IMR-90 (cell line): Measurements from ENCODE around the gene LMX1A. TPM values are rescaled to one million over a fixed set of nuclear protein-coding genes. Genes with fewer than 3 reads are reported as not detected.

Experiments
- ATAC-seq: fragments of 200-7000 bp; cut with Tn5 transposase; 2 replicates; pipeline ENCODE4 v1.9.1; 2020; ENCODE audit warnings: low read depth, mild to moderate bottlenecking, moderate library complexity
- BruUV-seq: library from RNA; stranded (reverse); fragments of 400-500 nt; replicated peaks from 2 replicates; lab custom pipeline; 2021; lab: Mats Ljungman, UMichigan
- CTCF ChIA-PET: fragments of 300-600 bp; formaldehyde crosslinking; extraction: SDS; loops from one replicate; lab custom pipeline; 2021; ENCODE audit warnings: antibody characterized with exemption; lab: Yijun Ruan, JAX
- POLR2A ChIA-PET: fragments of 300-600 bp; sonication (Branson Sonifier 250); formaldehyde crosslinking; loops from one replicate; lab custom pipeline; 2022; ENCODE audit warnings: antibody characterized with exemption; ENCODE audit not compliant: unreplicated experiment; lab: Charles Lee
- DNase-seq: peaks from one replicate; pipeline ENCODE4 v3.0.0; 2013
- H2AFZ ChIP-seq: replicated peaks from 2 replicates; pipeline ENCODE3; 2013; ENCODE audit warnings: low read length, mild to moderate bottlenecking; ENCODE audit not compliant: poor library complexity
- H2AK5ac ChIP-seq: 2 replicates; pipeline ENCODE4 v1.6.1; 2013; ENCODE audit warnings: low read depth, low read length, inconsistent platforms
- H2AK9ac ChIP-seq: replicated peaks from 2 replicates; pipeline ENCODE3; 2013; ENCODE audit warnings: mild to moderate bottlenecking, low read depth, low read length, moderate library complexity; ENCODE audit not compliant: poor library complexity
- H2BK120ac ChIP-seq: 2 replicates; pipeline ENCODE4 v1.6.1; 2013; ENCODE audit warnings: low read depth, low read length, inconsistent platforms
- H2BK15ac ChIP-seq: 3 replicates; pipeline ENCODE4 v1.6.1; 2013; ENCODE audit warnings: low read depth, low read length, inconsistent platforms
- H2BK20ac ChIP-seq: 2 replicates; pipeline ENCODE4 v1.6.1; 2013; ENCODE audit warnings: low read depth, mild to moderate bottlenecking, inconsistent platforms, low read length, moderate library complexity
- H2BK5ac ChIP-seq: 2 replicates; pipeline ENCODE4 v1.6.1; 2013; ENCODE audit warnings: mild to moderate bottlenecking, low read depth, low read length, inconsistent platforms; ENCODE audit not compliant: poor library complexity, severe bottlenecking
- H3K14ac ChIP-seq: replicated peaks from 2 replicates; pipeline ENCODE4 v1.6.1; 2013; ENCODE audit warnings: low read depth, low read length, inconsistent platforms
- H3K18ac ChIP-seq: 2 replicates; pipeline ENCODE4 v1.6.1; 2013; ENCODE audit warnings: low read depth, low read length, control low read depth
- H3K23ac ChIP-seq: 2 replicates; pipeline ENCODE4 v1.6.1; 2013; ENCODE audit warnings: low read depth, low read length, inconsistent platforms
- H3K27ac ChIP-seq: 2 replicates; pipeline ENCODE4 v1.5.1; 2013; ENCODE audit warnings: mild to moderate bottlenecking, control low read depth, low read length; ENCODE audit not compliant: insufficient read depth
- H3K27me3 ChIP-seq: 2 replicates; pipeline ENCODE4 v1.6.1; 2013; ENCODE audit warnings: low read length; ENCODE audit not compliant: control insufficient read depth, insufficient read depth
- H3K36me3 ChIP-seq: 2 replicates; pipeline ENCODE4 v1.6.1; 2013; ENCODE audit warnings: low read length, mixed read lengths; ENCODE audit not compliant: control insufficient read depth, insufficient read depth
- H3K4ac ChIP-seq: 2 replicates; pipeline ENCODE4 v1.6.1; 2013; ENCODE audit warnings: low read depth, low read length, inconsistent platforms
- H3K4me1 ChIP-seq: 2 replicates; pipeline ENCODE4 v1.6.1; 2013; ENCODE audit warnings: low read length, mixed read lengths; ENCODE audit not compliant: control insufficient read depth, insufficient read depth
- H3K4me2 ChIP-seq: 2 replicates; pipeline ENCODE4 v1.6.1; 2013; ENCODE audit warnings: low read depth, mild to moderate bottlenecking, control low read depth, low read length, moderate library complexity
- H3K4me3 ChIP-seq: 2 replicates; pipeline ENCODE4 v1.5.1; 2013; ENCODE audit warnings: low read depth, mild to moderate bottlenecking, control low read depth, low read length, moderate library complexity; ENCODE audit not compliant: insufficient read depth
- H3K56ac ChIP-seq: 2 replicates; pipeline ENCODE4 v1.6.1; 2013; ENCODE audit warnings: low read length, inconsistent platforms; ENCODE audit not compliant: insufficient read depth; ENCODE audit errors: extremely low read depth
- H3K79me1 ChIP-seq, 2 experiments: 2 replicates each; pipeline ENCODE4 v1.6.1; 2013; ENCODE audit warnings: low read length in 2 of 2, inconsistent platforms in 1 of 2, low read depth in 1 of 2
- H3K9ac ChIP-seq: 2 replicates; pipeline ENCODE4 v1.6.1; 2013; ENCODE audit warnings: low read depth, low read length, control low read depth
- H3K9me1 ChIP-seq: 2 replicates; pipeline ENCODE4 v1.6.1; 2013; ENCODE audit warnings: low read length, inconsistent platforms; ENCODE audit not compliant: insufficient read depth
- H3K9me3 ChIP-seq: 2 replicates; pipeline ENCODE4 v1.6.1; 2013; ENCODE audit warnings: low read length; ENCODE audit not compliant: control insufficient read depth, insufficient read depth
- H4K20me1 ChIP-seq: 2 replicates; pipeline ENCODE4 v1.6.1; 2013; ENCODE audit warnings: low read length, inconsistent platforms; ENCODE audit not compliant: insufficient read depth
- H4K5ac ChIP-seq: 2 replicates; pipeline ENCODE4 v1.6.1; 2013; ENCODE audit warnings: mild to moderate bottlenecking, low read depth, low read length, control low read depth
- H4K8ac ChIP-seq, 2 experiments: 2 replicates each; pipeline ENCODE4 v1.6.1; 2013; ENCODE audit warnings: low read depth in 2 of 2, low read length in 2 of 2, control low read depth in 1 of 2, inconsistent platforms in 1 of 2
- H4K91ac ChIP-seq: 2 replicates; pipeline ENCODE4 v1.6.1; 2013; ENCODE audit warnings: low read depth, low read length, inconsistent platforms; ENCODE audit not compliant: insufficient read depth
- BHLHE40 ChIP-seq: fragments of 150-350 bp; IDR thresholded peaks from 2 replicates; pipeline ENCODE4 v1.6.1; 2016; ENCODE audit warnings: mild to moderate bottlenecking, low read depth, low read length
- ELK1 ChIP-seq: fragments of 150-350 bp; IDR thresholded peaks from 2 replicates; pipeline ENCODE4 v1.6.1; 2016; ENCODE audit warnings: low read depth, mild to moderate bottlenecking, low read length, moderate library complexity, borderline replicate concordance
- MAFK ChIP-seq: IDR thresholded peaks from 2 replicates; pipeline ENCODE4 v1.6.1; 2012; ENCODE audit warnings: low read depth, low read length, improper control_type of control experiment
- NFE2L2 ChIP-seq: fragments of 150-350 bp; IDR thresholded peaks from 2 replicates; pipeline ENCODE4 v1.6.1; 2016; ENCODE audit warnings: low read depth, mild to moderate bottlenecking, low read length
- RFX5 ChIP-seq: IDR thresholded peaks from 2 replicates; pipeline ENCODE4 v1.8.0; 2012; ENCODE audit warnings: low read depth, mild to moderate bottlenecking, low read length, moderate library complexity
- WGBS, 2 experiments: methylation state at CpG; one replicate each; pipeline versions ENCODE4 v1.1.5 to v1.1.7; 2013; ENCODE audit warnings: missing lambda C conversion rate in 2 of 2; ENCODE audit not compliant: insufficient read length in 1 of 2; ENCODE audit errors: extremely low coverage in 2 of 2; 5-methylcytosine and 5-hydroxymethylcytosine counted together
- dilution Hi-C: fragments of 300-500 bp; cut with HindIII; formaldehyde crosslinking; loops from one replicate; pipeline ENCODE4 v1.14.3; 2018; ENCODE audit warnings: low sequenced_read_pairs; ENCODE audit not compliant: unreplicated experiment
- in situ Hi-C: fragments of 300-500 bp; cut with MboI; formaldehyde crosslinking; loops from 3 replicates; pipeline ENCODE4 v1.14.3; 2019; ENCODE audit warnings: low sequenced_read_pairs, inconsistent platforms, mixed read lengths
- intact Hi-C: fragments of 100-400 bp; cut with micrococcal nuclease; formaldehyde crosslinking; loops from 2 replicates; pipeline ENCODE4 v1.10.0; 2022
- polyA plus RNA-seq, 3 experiments: library from polyadenylated mRNA; depleted of rRNA; stranded (reverse); fragments of >200 nt; gene quantifications; 2 replicates each; pipeline ENCODE4 v1.2.3, GENCODE V29; 2012; ENCODE audit warnings: low replicate concordance in 1 of 3
- total RNA-seq: library from RNA; depleted of rRNA; stranded (reverse); fragments of >200 nt; gene quantifications from 2 replicates; pipeline ENCODE4 v1.2.3, GENCODE V29; 2012

The LMX1A gene
- total and polyA plus RNA-seq, 2 of the 4 experiments (the other 2 are of a cell fraction): not detected

DNA sequence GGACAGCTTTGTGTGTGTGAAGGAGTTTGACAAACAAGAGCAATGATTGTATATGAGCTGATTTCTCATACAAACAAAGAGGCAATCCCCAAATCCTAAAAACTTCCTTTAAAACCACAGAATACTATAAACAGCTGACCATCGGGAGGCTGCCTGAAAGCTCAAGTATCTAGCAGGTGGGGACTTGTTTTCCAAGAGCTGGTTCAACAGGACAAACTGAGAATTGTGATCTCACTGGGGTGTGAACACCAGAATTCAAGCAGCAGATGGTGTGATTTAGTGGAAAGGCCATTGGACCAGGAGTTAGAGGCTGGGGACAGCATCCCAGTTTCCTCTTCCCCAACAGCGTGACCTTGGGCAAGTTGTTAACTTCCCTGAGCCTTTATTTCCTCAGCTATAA, 13.9 kb downstream of the LMX1A start:
- no peak overlapping the region for H2AFZ ChIP-seq
- TF ChIP-seq RFX5 (no peak), MAFK (no peak), BHLHE40 (no peak), ELK1 (no peak), NFE2L2 (no peak)
- CTCF ChIA-PET: no interaction called here

More for the DNA sequence above, 13.9 kb downstream of the LMX1A start:
- BruUV-seq: no TSS peak
- H3K14ac ChIP-seq: no peak overlapping the region
- no peak overlapping the region for H4K5ac ChIP-seq
- no peak overlapping the region for H3K4ac ChIP-seq
- no peaks in the 10 kb centered on the region for H3K9me3 ChIP-seq
- no peak overlapping the region for H3K23ac ChIP-seq
- no peak overlapping the region for H2BK5ac ChIP-seq
- H3K79me1 ChIP-seq: no peaks in the 10 kb centered on the region
- peaks cover 1% of the 10 kb centered on the region; the same call in 1 of the 2 replicates for H3K27me3 ChIP-seq
- H4K8ac ChIP-seq: no peak overlapping the region
- dilution Hi-C loops: no loop called here
- POLR2A ChIA-PET: no interaction called here
- in situ Hi-C loops: no loop called here
- H2AK5ac ChIP-seq: no peak overlapping the region
- no peaks in the 10 kb centered on the region for H3K36me3 ChIP-seq
- intact Hi-C loops: no loop called here
- no CpG with 5 or more reads among the region's 2 CpGs for WGBS, 2 experiments
- no peak overlapping the region for H2BK20ac ChIP-seq
- no peak overlapping the region for H2BK120ac ChIP-seq
- no peaks in the 10 kb centered on the region for H3K4me1 ChIP-seq
- no peak overlapping the region for H2BK15ac ChIP-seq
- ATAC-seq (no peak), DNase-seq (no peak)
- no peak overlapping the region for H3K56ac ChIP-seq
- H3K4me3 ChIP-seq: no peak overlapping the region
- H3K4me2 ChIP-seq: no peak overlapping the region
- no peak overlapping the region for H3K27ac ChIP-seq
- no peak overlapping the region for H2AK9ac ChIP-seq
- H4K91ac ChIP-seq: no peak overlapping the region
- H3K18ac ChIP-seq: no peak overlapping the region
- H3K9me1 ChIP-seq: no peaks in the 10 kb centered on the region
- no peak overlapping the region for H3K9ac ChIP-seq
- H4K20me1 ChIP-seq: no peaks in the 10 kb centered on the region
